NCI-H128 (cell line): ENCODE results near the gene IGF1R.

Experiments used
- DNase-seq: peaks from one replicate; lab custom pipeline; 2025; ENCODE audit not compliant: unreplicated experiment; lab: John Stamatoyannopoulos, UW

Gene IGF1R

GRCh38 chr15:98903377-98904018 lies 255.2 kb downstream of the IGF1R start:
- DNase-seq: no peak

GRCh38 chr15:98904544-98904943 lies 256.2 kb downstream of the IGF1R start:
- DNase-seq: no peak

GRCh38 chr15:98905963-98906711 lies 257.8 kb downstream of the IGF1R start:
- no peak for DNase-seq

- DNase-seq: no peak
Measured at GRCh38 chr15:98906712-98907083, 258.4 kb downstream of the IGF1R start.

GRCh38 chr15:98907927-98908471 lies 259.7 kb downstream of the IGF1R start:
- DNase-seq: no peak

- DNase-seq: no peak
Measured at GRCh38 chr15:98909968-98910885, 261.9 kb downstream of the IGF1R start.

GRCh38 chr15:98914626-98915025 lies 266.3 kb downstream of the IGF1R start:
- no peak for DNase-seq

- no peak for DNase-seq
Measured at GRCh38 chr15:98916826-98917225, 268.5 kb downstream of the IGF1R start.

GRCh38 chr15:98917417-98917816 lies 269.1 kb downstream of the IGF1R start:
- DNase-seq: no peak

- no peak for DNase-seq
Measured at GRCh38 chr15:98920091-98920880, 271.9 kb downstream of the IGF1R start.

GRCh38 chr15:98923171-98923570 lies 274.8 kb downstream of the IGF1R start:
- DNase-seq: no peak

- DNase-seq: no peak
Measured at GRCh38 chr15:98923579-98923978, 275.2 kb downstream of the IGF1R start.

GRCh38 chr15:98924401-98925049 lies 276.2 kb downstream of the IGF1R start:
- DNase-seq: no peak

- no peak for DNase-seq
Measured at GRCh38 chr15:98926236-98926635, 277.9 kb downstream of the IGF1R start.

- no peak for DNase-seq
Measured at GRCh38 chr15:98927022-98927421, 278.7 kb downstream of the IGF1R start.

GRCh38 chr15:98927996-98928395 lies 279.7 kb downstream of the IGF1R start:
- no peak for DNase-seq

GRCh38 chr15:98930576-98930975 lies 282.2 kb downstream of the IGF1R start:
- no peak for DNase-seq

- DNase-seq: no peak
Measured at GRCh38 chr15:98931004-98931403, 282.7 kb downstream of the IGF1R start.

- DNase-seq: no peak
Measured at GRCh38 chr15:98933406-98933805, 285.1 kb downstream of the IGF1R start.

GRCh38 chr15:98935736-98936135 lies 287.4 kb downstream of the IGF1R start:
- no peak for DNase-seq
